Measurements from ENCODE around the gene ACBD6.

Gene ACBD6

GRCh38 chr1:180524915-180525714, 22.7 kb upstream of the ACBD6 start:
- no peak for DNase-seq

- no peak for DNase-seq
Measured at GRCh38 chr1:180524160-180524914, 22.0 kb upstream of the ACBD6 start.

GRCh38 chr1:180522213-180522515, 19.8 kb upstream of the ACBD6 start:
- DNase-seq = no peak

- no peak for DNase-seq
Measured at GRCh38 chr1:180521474-180522212, 19.3 kb upstream of the ACBD6 start.

- no peak for DNase-seq
Measured at GRCh38 chr1:180519846-180520245, 17.5 kb upstream of the ACBD6 start.

GRCh38 chr1:180515857-180516388, 13.5 kb upstream of the ACBD6 start:
- DNase-seq = peak; percentile 86

GRCh38 chr1:180515364-180515763, 13.0 kb upstream of the ACBD6 start:
- DNase-seq = no peak

- no peak for DNase-seq
Measured at GRCh38 chr1:180513531-180513930, 11.2 kb upstream of the ACBD6 start.

GRCh38 chr1:180510882-180511281, 8.5 kb upstream of the ACBD6 start:
- DNase-seq = no peak

GRCh38 chr1:180508725-180509097, 6.3 kb upstream of the ACBD6 start:
- no peak for DNase-seq

GRCh38 chr1:180507795-180508724, 5.7 kb upstream of the ACBD6 start:
- DNase-seq = no peak

GRCh38 chr1:180505732-180506335, 3.5 kb upstream of the ACBD6 start:
- no peak for DNase-seq

GRCh38 chr1:180504186-180504585, 1.8 kb upstream of the ACBD6 start:
- no peak for DNase-seq

GRCh38 chr1:180503280-180503862, 994 bp upstream of the ACBD6 start:
- DNase-seq = no peak

GRCh38 chr1:180501865-180502360, 464 bp downstream of the ACBD6 start:
- DNase-seq = peak; percentile 31

- no peak for DNase-seq
Measured at GRCh38 chr1:180500689-180501088, 1.7 kb downstream of the ACBD6 start.

GRCh38 chr1:180498594-180498993, 3.8 kb downstream of the ACBD6 start:
- no peak for DNase-seq

- DNase-seq = no peak
Measured at GRCh38 chr1:180497826-180498225, 4.6 kb downstream of the ACBD6 start.

- DNase-seq = no peak
Measured at GRCh38 chr1:180494370-180494769, 8.0 kb downstream of the ACBD6 start.

GRCh38 chr1:180489976-180490375, 12.4 kb downstream of the ACBD6 start:
- no peak for DNase-seq

- DNase-seq = no peak
Measured at GRCh38 chr1:180489313-180489712, 13.1 kb downstream of the ACBD6 start.
